HEK293T (cell line): ENCODE data around the gene LPIN3.

Experiments
- CTCF ChIA-PET: fragments of 350-600 bp; formaldehyde crosslinking; extraction: SDS; loops from one replicate; lab custom pipeline; 2021; ENCODE audit warnings: antibody characterized with exemption, inconsistent platforms; lab: Yijun Ruan, JAX
- POLR2A ChIA-PET: fragments of 350-600 bp; formaldehyde crosslinking; extraction: SDS; loops from one replicate; lab custom pipeline; 2020; ENCODE audit warnings: antibody characterized with exemption, inconsistent platforms; lab: Yijun Ruan, JAX
- DNase-seq: peaks from one replicate; pipeline ENCODE4 v3.0.0; 2012; ENCODE audit warnings: mixed read lengths; ENCODE audit errors: extremely low spot score
- ARNT ChIP-seq: fragments of 450-650 bp; IDR thresholded peaks from 2 replicates; pipeline ENCODE4 v1.6.1; 2017; ENCODE audit warnings: mild to moderate bottlenecking
- BHLHE40 ChIP-seq: fragments of 450-650 bp; IDR thresholded peaks from 2 replicates; pipeline ENCODE4 v1.6.1; 2016; ENCODE audit warnings: mild to moderate bottlenecking, moderate library complexity, borderline replicate concordance
- CTBP1 ChIP-seq: fragments of 450-650 bp; IDR thresholded peaks from 2 replicates; pipeline ENCODE4 v1.6.1; 2016; ENCODE audit warnings: borderline replicate concordance
- ELF4 ChIP-seq: fragments of 450-650 bp; IDR thresholded peaks from 2 replicates; pipeline ENCODE4 v1.6.1; 2017; ENCODE audit warnings: antibody characterized with exemption
- FOXA1 ChIP-seq: fragments of 450-650 bp; IDR thresholded peaks from 2 replicates; pipeline ENCODE4 v1.6.1; 2016; ENCODE audit warnings: mild to moderate bottlenecking
- FOXK2 ChIP-seq: fragments of 450-650 bp; IDR thresholded peaks from 2 replicates; pipeline ENCODE4 v1.6.1; 2016; ENCODE audit warnings: mild to moderate bottlenecking
- FOXM1 ChIP-seq: fragments of 450-650 bp; IDR thresholded peaks from 2 replicates; pipeline ENCODE4 v1.6.1; 2017; ENCODE audit warnings: mild to moderate bottlenecking, borderline replicate concordance
- HDGF ChIP-seq: fragments of 450-650 bp; IDR thresholded peaks from 2 replicates; pipeline ENCODE4 v1.6.1; 2017; ENCODE audit warnings: antibody characterized with exemption, borderline replicate concordance
- L3MBTL2 ChIP-seq: fragments of 450-650 bp; conservative IDR thresholded peaks from 2 replicates; pipeline ENCODE4 v1.6.1; 2016; ENCODE audit warnings: mild to moderate bottlenecking
- LEF1 ChIP-seq: fragments of 450-650 bp; IDR thresholded peaks from 2 replicates; pipeline ENCODE4 v1.6.1; 2017; ENCODE audit warnings: mild to moderate bottlenecking, borderline replicate concordance
- NFRKB ChIP-seq: fragments of 450-650 bp; IDR thresholded peaks from 2 replicates; pipeline ENCODE4 v1.6.1; 2016; ENCODE audit warnings: mild to moderate bottlenecking, moderate library complexity
- PKNOX1 ChIP-seq: fragments of 450-650 bp; IDR thresholded peaks from 2 replicates; pipeline ENCODE4 v1.6.1; 2016
- SP1 ChIP-seq: fragments of 450-650 bp; IDR thresholded peaks from 2 replicates; pipeline ENCODE4 v1.6.1; 2017
- SUZ12 ChIP-seq: fragments of 450-650 bp; IDR thresholded peaks from 2 replicates; pipeline ENCODE4 v1.6.1; 2016; ENCODE audit warnings: mild to moderate bottlenecking
- TARDBP ChIP-seq: fragments of 450-650 bp; IDR thresholded peaks from 2 replicates; pipeline ENCODE4 v1.6.1; 2016
- ZNF384 ChIP-seq: fragments of 450-650 bp; IDR thresholded peaks from 2 replicates; pipeline ENCODE4 v1.6.1; 2016

LPIN3 gene

GRCh38 chr20:41327178-41327577, 13.4 kb upstream of the LPIN3 start:
- POLR2A ChIA-PET = interaction anchor here (2.9 kb wide), 1 partner anchor 10 kb away, joined by 11 read pairs; the partner anchor contains the start of gene ZHX3

GRCh38 chr20:41329435-41330342, 10.9 kb upstream of the LPIN3 start:
- no peak for TF ChIP-seq SP1
- ChIA-PET CTCF (interaction anchor here (0.6 to 1.4 kb wide), 2 partner anchors 36 to 157 kb away, joined by 5 to 7 read pairs; no protein-coding TSS in a partner anchor), POLR2A (interaction anchor here (1.1 to 1.2 kb wide), 2 partner anchors 12 to 157 kb away, joined by 3 to 8 read pairs; partner anchors contain the start of gene ZHX3)
- DNase-seq = no peak

More at GRCh38 chr20:41327178-41327577, 13.4 kb upstream of the LPIN3 start:
- no peak for DNase-seq
- TF ChIP-seq FOXA1 (no peak), ELF4 (no peak), PKNOX1 (peak; percentile 69), HDGF (no peak), SUZ12 (no peak), ARNT (no peak), TARDBP (no peak)
- CTCF ChIA-PET = interaction anchor here (2.1 kb wide), 1 partner anchor 12 kb away, joined by 10 read pairs; the partner anchor contains the start of gene LPIN3

GRCh38 chr20:41330343-41330720, 10.3 kb upstream of the LPIN3 start:
- CTCF ChIA-PET = no interaction called here
- TF ChIP-seq SUZ12 (no peak), TARDBP (no peak), FOXA1 (no peak), L3MBTL2 (no peak), HDGF (no peak), ARNT (no peak), PKNOX1 (no peak), BHLHE40 (no peak), LEF1 (no peak), NFRKB (no peak), ELF4 (no peak), ZNF384 (no peak), CTBP1 (no peak), FOXM1 (no peak), SP1 (no peak), FOXK2 (no peak)
- POLR2A ChIA-PET = no interaction called here
- no peak for DNase-seq

- ChIA-PET CTCF (interaction anchor here (0.7 kb wide), 1 partner anchor 81 kb away, joined by 4 read pairs; no protein-coding TSS in a partner anchor), POLR2A (no interaction called here)
- TF ChIP-seq L3MBTL2 (no peak), ELF4 (no peak), SP1 (no peak), NFRKB (no peak), TARDBP (no peak), CTBP1 (no peak), FOXK2 (no peak), SUZ12 (no peak), ZNF384 (no peak), HDGF (no peak), BHLHE40 (no peak), FOXA1 (no peak), LEF1 (no peak), ARNT (no peak), PKNOX1 (no peak)
These were observed 9.7 kb upstream of the LPIN3 start for GRCh38 chr20:41330941-41331340.

GRCh38 chr20:41331731-41332130, 8.9 kb upstream of the LPIN3 start:
- TF ChIP-seq FOXK2 (no peak), ARNT (no peak), HDGF (no peak), BHLHE40 (no peak), PKNOX1 (no peak), L3MBTL2 (no peak), CTBP1 (no peak), FOXA1 (no peak), LEF1 (no peak), ELF4 (no peak), TARDBP (no peak), NFRKB (no peak), ZNF384 (no peak), SP1 (no peak), FOXM1 (no peak), SUZ12 (no peak)
- CTCF ChIA-PET = no interaction called here
- POLR2A ChIA-PET = no interaction called here
- no peak for DNase-seq

More at GRCh38 chr20:41330941-41331340, 9.7 kb upstream of the LPIN3 start:
- no peak for DNase-seq
